22Rv1 (cell line): ENCODE data around the gene TBX22.

ENCODE experiments used
- ZFX ChIP-seq: fragments of 450-650 bp; IDR thresholded peaks from 2 replicates; pipeline ENCODE4 v1.6.1; 2017; ENCODE audit warnings: antibody characterized with exemption, borderline replicate concordance
- TF ChIP-seq, protein P1 (sequence below): fragments of 450-650 bp; IDR thresholded peaks from 2 replicates; pipeline ENCODE4 v1.5.1; 2017; ENCODE audit warnings: mild to moderate bottlenecking

DNA sequence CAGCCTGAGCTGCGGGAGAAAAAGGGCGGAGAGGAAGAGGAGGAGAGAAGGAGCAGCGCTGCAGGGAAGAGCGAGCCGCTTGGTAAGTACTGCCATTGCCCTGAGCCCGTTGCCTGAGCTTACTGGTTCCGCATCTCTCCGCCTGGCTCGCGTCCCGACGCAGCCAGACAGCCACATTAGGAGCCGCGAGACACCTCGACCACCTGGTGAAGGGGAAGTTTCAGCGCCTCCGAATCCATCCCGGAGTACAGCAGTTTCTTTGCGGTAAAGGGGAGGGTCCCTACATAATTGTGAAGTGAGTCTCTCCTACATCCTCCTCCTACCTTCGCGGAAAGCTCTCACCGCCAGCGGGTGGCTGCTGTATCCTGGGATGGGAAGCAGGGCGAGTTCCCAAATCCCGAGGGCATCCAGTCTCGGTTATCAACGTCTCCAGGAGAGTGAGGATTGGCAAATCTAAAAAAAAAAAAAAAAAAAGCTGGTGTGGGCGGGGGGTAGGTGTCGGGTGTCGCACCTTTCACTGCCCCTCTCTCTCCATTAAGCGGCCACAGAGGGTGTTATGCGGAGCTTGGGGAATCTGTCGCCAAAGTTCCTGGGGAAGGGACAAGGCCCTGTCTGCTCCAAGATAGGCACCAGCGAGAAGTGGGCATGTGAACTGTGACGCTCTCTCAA lies 7.9 kb downstream of the TBX22 start:
- TF ChIP-seq, protein P1, sequence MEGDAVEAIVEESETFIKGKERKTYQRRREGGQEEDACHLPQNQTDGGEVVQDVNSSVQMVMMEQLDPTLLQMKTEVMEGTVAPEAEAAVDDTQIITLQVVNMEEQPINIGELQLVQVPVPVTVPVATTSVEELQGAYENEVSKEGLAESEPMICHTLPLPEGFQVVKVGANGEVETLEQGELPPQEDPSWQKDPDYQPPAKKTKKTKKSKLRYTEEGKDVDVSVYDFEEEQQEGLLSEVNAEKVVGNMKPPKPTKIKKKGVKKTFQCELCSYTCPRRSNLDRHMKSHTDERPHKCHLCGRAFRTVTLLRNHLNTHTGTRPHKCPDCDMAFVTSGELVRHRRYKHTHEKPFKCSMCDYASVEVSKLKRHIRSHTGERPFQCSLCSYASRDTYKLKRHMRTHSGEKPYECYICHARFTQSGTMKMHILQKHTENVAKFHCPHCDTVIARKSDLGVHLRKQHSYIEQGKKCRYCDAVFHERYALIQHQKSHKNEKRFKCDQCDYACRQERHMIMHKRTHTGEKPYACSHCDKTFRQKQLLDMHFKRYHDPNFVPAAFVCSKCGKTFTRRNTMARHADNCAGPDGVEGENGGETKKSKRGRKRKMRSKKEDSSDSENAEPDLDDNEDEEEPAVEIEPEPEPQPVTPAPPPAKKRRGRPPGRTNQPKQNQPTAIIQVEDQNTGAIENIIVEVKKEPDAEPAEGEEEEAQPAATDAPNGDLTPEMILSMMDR = no peak
- TF ChIP-seq ZFX = no peak
